Umbilical cord (tissue), 2 donors: Measurements from ENCODE around the gene ANKRD66. TPM values are rescaled to one million over a fixed set of nuclear protein-coding genes. Genes with fewer than 3 reads are reported as not detected.
"Not testable (repeated sequence)": the region's sequence is repeated elsewhere in the genome, so short reads cannot be mapped to it uniquely, and the experiment has no call there.

Source experiments
- DNase-seq: peaks from one replicate; pipeline ENCODE4 v3.0.0-alpha.2; 2015; ENCODE audit warnings: low spot score
- total RNA-seq: library from RNA; depleted of rRNA; stranded (reverse); fragments of >200 nt; gene quantifications from one replicate; pipeline ENCODE4 v1.2.3, GENCODE V29; 2014; ENCODE audit warnings: low replicate concordance; ENCODE audit not compliant: insufficient read depth

The ANKRD66 gene
- total RNA-seq, 1 donor from 2014 or later, result 9.4 TPM

- no peak for DNase-seq
Measured at GRCh38 chr6:46755865-46756264, 9.1 kb downstream of the ANKRD66 start.

DNA sequence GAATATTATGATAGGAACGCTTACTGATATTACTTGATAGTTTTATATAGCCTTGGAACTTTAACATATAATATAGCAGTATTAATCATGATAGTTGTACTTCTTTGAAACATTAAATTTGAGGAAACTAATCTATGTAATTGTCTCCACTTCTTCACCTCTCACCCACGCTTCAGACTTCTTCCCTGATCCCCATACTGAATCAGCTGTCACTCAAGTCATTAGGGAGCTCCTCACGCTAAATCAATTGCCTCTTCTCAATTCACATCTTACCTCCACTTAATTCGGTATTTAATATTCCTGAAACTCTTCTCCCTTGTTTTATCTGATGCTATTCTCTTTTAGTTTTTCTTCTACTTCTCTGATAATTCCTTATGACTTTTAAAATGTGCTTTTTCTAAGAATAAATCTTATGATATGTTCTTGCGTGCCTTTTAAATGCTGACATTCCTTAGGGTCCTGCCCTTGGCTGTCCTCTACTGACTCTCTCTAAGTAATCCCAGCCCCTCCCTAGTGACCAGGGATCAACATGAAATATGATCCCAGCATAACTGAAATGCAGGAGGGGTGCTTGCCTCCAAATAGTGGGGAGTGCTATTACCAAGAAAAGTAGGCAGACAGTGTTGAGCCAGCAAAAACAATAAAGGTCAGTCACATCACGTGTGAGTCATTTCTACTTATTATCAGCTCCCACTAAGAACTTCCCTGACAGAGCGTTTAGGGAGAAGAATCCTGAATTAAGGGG is 9.9 kb downstream of the ANKRD66 start:
- peak; percentile 30 for DNase-seq

- no peak for DNase-seq
Measured at GRCh38 chr6:46757214-46757596, 10.5 kb downstream of the ANKRD66 start.

DNA sequence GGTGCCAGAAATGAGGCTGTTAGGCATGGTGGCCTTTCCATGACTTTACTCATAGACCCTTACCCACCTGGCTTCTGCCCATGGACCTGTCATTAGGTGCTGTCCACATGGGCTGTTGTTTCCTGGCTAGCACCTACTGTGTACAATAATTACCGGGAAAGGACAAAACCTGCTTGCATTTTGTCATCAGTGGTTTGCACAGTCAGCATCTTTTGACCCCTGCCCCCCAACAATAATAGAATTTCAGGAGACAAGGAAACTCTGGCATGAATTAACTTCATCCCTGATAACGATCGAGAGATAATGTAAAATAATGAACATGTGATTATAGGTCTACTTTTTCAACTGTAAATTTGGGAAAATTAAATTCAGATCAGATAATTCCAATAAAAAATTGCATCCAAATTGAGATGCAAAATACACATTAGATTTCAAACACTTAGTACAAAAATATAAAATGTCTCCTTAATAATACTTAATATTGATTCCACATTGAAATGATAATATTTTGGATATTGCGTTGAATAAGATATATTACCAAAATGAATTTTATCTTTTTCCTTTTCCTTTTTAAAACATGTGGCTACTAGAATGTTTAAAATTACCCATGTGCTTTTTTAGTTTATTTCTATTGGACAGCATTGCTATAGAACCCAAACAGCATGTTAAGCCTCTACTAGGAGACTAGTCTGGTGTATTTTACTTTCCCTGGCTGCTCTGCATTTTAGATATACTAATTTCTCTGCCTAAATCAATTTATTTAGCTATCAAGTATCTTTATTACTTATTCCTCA is 12.4 kb downstream of the ANKRD66 start:
- DNase-seq, result no peak

GRCh38 chr6:46760925-46761324 is 14.2 kb downstream of the ANKRD66 start:
- no peak for DNase-seq

GRCh38 chr6:46763466-46763865 is 16.7 kb downstream of the ANKRD66 start:
- no peak for DNase-seq

DNA sequence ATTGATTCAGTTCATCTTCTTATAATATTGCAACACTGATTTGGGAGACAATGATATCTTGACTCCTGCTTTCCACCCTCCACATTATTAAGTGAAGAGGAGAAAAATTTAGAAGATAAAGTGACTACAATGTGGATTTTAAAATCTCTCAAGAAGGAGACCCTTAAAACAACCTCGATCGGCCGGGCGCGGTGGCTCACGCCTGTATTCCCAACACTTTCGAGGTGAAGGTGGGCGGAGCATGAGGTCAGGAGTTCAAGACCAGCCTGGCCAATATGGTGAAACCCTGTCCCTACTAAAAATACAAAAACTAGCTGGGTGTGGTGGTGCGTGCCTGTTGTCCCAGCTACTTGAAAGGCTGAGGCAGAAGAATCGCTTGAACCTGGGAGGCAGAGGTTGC is 17.5 kb downstream of the ANKRD66 start:
- not testable (repeated sequence) for DNase-seq

DNA sequence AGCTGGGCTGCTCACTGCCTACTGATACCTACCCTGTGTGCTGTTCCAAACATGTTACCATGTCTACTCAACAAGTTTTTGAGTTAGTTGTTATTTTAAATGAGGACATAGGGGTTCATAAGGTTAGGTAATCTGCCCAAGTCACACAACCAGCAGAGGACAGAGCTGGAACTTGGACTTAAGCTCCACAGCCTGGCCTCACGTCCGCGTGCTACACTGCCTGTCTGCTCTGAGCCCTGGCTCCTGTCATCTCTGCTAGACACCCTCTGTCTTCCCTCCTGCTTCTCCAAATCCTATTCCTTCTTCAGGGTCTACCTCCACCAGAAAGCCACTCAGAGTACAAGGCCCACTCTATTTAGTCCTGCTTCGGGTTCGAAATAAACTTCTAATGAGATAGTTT is 18.2 kb downstream of the ANKRD66 start:
- DNase-seq, result no peak

GRCh38 chr6:46772016-46772415 is 25.3 kb downstream of the ANKRD66 start:
- DNase-seq, result no peak

- peak; percentile 61 for DNase-seq
Measured at GRCh38 chr6:46772762-46773161, 26.0 kb downstream of the ANKRD66 start.

GRCh38 chr6:46773201-46773855 is 26.6 kb downstream of the ANKRD66 start:
- DNase-seq, result no peak

DNA sequence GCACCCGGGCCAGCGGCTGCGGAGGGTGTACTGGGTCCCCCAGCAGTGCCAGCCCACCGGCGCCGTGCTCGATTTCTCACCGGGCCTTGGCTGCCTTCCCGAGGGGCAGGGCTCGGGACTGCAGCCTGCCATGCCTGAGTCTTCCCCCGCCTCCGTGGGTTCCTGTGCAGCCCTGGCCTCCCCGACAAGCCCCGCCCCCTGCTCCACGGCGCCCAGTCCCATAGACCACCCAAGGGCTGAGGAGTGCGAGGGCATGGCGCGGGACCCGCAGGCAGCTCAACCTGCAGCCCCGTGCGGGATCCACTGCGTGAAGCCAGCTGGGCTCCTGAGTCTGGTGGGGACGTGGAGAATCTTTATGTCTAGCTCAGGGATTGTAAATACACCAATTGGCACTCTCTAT is 28.0 kb downstream of the ANKRD66 start:
- DNase-seq, result not testable (repeated sequence)

DNA sequence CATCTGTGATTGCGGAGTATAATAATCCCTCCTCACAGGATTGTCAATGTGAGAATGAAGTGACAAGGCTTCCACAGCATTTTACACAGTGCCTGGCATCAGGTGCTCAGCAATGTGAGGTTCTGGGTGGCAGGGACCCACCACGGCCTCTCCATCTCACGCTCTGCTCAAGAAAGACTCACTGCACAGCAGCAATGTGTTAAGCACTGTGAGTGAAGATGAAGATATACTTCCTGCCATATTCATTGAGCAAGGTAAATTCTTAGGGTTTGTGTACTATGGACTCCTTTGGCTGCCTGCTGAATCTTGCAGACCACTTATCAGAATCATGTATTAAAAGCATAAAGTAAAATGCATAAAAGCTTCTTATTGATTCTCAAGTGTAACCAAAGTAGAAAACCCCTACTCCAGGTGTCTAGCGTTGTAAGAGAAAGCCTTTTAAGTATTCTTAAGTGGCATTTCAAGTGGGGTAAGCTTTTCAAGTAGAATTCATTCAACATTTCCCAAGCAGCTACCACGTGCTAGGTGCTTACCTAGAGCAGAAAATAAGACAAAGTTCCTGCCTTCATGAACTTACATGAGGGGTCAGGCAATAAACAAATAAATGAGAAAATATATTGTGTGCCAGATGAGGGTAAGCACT is 29.5 kb downstream of the ANKRD66 start:
- no peak for DNase-seq

- DNase-seq, result no peak
Measured at GRCh38 chr6:46777476-46778346, 31.0 kb downstream of the ANKRD66 start.

DNA sequence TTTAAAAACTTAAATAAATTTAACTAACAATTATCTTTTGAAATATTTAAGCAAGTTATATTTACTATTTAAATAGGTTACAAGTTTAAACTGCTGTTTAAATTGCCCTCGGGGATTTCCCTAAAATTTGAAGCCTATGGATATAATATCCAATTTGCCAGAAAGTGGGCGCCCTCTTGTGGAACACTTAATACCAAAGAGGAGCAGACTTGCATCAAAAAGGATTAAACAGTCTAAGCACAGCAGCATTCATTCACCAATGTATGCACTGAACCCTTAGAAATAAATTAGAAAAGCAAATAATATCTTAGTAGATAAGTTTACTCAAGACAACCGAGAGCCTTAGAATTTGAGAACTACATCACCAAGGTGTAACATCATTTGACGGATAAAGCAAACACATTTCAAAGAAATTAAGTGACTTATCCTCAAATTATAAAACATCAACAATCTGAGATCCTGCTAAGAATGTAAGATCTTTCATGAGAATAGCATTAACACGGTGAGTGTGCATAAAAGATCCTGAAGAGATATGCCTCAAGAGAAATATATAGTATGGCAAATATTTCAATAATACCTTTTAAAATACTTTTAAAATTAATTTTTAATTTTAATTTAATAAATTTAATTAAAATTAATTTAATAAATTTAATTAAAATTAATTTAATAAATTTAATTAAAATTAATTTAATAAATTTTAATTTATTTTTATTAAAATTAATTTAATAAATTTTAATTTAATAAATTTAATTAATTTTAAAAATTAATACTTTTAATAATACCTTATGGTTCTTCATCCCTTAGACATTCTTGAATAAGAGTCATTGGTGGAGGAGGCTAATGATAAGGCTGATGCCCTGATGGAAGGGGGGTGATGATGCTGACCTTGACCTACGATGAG is 35.0 kb downstream of the ANKRD66 start:
- peak; percentile 78 for DNase-seq

GRCh38 chr6:46784535-46784934 is 37.8 kb downstream of the ANKRD66 start:
- DNase-seq, result no peak

DNA sequence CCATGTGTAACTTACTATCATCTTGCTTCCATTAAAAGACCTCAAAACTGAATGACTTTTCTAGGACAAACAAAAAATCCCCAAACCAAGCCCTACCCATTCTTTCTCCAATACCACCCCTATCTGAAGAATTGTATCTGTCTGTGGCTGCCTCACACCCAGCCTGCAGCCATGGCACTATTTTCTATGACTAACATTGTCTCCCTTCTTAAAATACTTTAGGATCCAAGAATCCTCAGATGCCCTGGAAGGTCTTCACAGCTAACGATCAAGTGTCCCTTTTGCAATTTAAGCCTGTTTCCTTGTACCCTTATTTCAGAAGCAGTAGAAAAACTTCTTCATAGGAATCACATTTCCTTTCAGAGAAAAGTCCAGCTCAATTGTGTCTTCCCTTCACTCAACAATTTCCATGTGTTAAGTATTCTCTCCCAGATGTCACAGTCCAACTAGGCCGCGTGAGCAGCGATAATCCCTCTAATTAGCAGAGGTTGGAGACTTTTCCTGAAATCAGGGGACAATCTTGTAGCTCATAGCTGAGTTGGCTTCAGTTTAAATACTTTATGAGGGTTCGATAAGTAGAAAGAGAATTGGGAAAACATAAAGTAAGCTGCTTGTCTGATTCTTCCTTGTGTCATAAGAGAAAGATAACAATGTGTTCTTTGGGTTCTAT is 41.3 kb downstream of the ANKRD66 start:
- no peak for DNase-seq

DNA sequence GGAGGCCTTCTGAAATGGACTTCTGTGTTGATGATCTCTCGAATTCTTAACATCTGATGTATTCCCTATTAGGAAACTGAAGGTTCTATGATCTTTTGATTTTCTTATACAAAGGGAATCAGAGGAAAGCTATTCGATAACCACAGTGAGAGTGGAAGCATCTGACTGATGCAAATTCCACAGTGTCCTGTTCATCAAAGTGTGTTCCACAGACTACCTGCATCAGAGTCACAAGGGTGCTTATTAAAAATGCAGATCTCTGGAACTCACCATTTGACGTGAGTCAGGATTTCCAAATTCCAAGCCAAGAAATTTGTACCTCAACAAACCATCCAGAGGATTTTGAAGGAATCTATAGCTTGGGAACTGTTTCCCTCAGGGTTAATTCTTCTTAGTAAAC is 42.1 kb downstream of the ANKRD66 start:
- DNase-seq, result no peak
